Subcutaneous adipose tissue (tissue), 4 donors: ENCODE measurements around the gene SPECC1L. TPM values are rescaled to one million over a fixed set of nuclear protein-coding genes. Genes with fewer than 3 reads are reported as not detected.

Source experiments
- CTCF ChIP-seq: fragments of 450-650 bp; IDR thresholded peaks from one replicate; pipeline ENCODE4 v1.5.1; 2016; ENCODE audit warnings: low read depth, mild to moderate bottlenecking, control low read depth, antibody characterized with exemption, moderate library complexity
- total RNA-seq, 4 donors: library from RNA; depleted of rRNA; stranded (reverse); fragments of >200 nt; gene quantifications; one replicate each; pipeline ENCODE4 v1.1.0, GENCODE V29; 2016

SPECC1L gene
- total RNA-seq, 4 donors from 2014 or later = 30.8 to 44.3 (median 38.4) TPM

- TF ChIP-seq CTCF = no peak
These were observed 14.1 kb downstream of the SPECC1L start for GRCh38 chr22:24284747-24285203.

GRCh38 chr22:24285245-24285644, 14.6 kb downstream of the SPECC1L start:
- TF ChIP-seq CTCF = no peak

- no peak for TF ChIP-seq CTCF
These were observed 18.5 kb downstream of the SPECC1L start for GRCh38 chr22:24289114-24289513.

- no peak for TF ChIP-seq CTCF
These were observed 19.1 kb downstream of the SPECC1L start for GRCh38 chr22:24289741-24290163.

GRCh38 chr22:24290459-24290858, 19.8 kb downstream of the SPECC1L start:
- TF ChIP-seq CTCF = no peak

GRCh38 chr22:24291515-24292201, 21.0 kb downstream of the SPECC1L start:
- no peak for TF ChIP-seq CTCF

- TF ChIP-seq CTCF = no peak
These were observed 32.0 kb downstream of the SPECC1L start for GRCh38 chr22:24302591-24302990.
